ENCODE results near the gene BLMH.

DNA sequence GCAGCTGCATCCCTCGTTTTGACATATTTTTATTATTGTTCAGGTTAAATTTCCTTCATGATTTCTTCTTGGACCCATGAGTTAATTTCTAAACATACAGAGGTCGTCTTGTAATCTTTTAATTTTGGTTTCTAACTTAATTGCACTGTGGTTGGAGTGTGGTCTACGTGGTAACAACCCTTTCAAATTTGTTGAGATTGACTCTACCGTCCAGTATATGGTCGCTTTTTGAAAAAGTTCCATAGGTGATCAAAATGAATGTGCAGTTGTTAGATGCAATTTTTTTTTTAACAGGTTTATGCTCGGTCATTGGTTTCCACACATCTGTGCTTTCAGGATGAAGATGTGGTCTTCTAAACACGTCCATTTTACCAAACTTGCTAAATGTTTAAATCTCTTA is 45.3 kb downstream of the BLMH start:
- TF ChIP-seq CTCF (conservative IDR thresholded peaks at IDR 0.05; ENCODE audit: low read depth, low read length), result no peak
- no peak for TF ChIP-seq EZH2 (IDR thresholded peaks at IDR 0.05; ENCODE audit: borderline replicate concordance, low read depth, low read length, poor library complexity, severe bottlenecking)

Data from A673 (cell line).